Liver (tissue), 3 donors: ENCODE results near the gene RNPEPL1.

Experiments
- CTCF ChIP-seq: fragments of 150-350 bp; IDR thresholded peaks from 2 replicates; pipeline ENCODE4 v1.5.1; 2017; ENCODE audit warnings: improper control_type of control experiment, low read depth, low read length; ENCODE audit not compliant: missing input control
- FOXA1 ChIP-seq: IDR thresholded peaks from 2 replicates; pipeline ENCODE4 v1.6.1; 2016; ENCODE audit warnings: antibody characterized with exemption
- RAD21 ChIP-seq, 2 donors: IDR thresholded peaks; 2 replicates each; pipeline ENCODE4 v1.6.1; 2016; ENCODE audit warnings: antibody characterized with exemption in 2 of 2, mild to moderate bottlenecking in 2 of 2
- donor health status: healthy.
- donor health status: healthy.

GRCh38 chr2:240588006-240588655 lies 19.8 kb downstream of the RNPEPL1 start:
- TF ChIP-seq FOXA1 (no peak), CTCF (no peak), RAD21 (IDR thresholded peaks at IDR 0.05) (no peak)
